GM19351 (cell line): ENCODE data around the gene GTPBP8.

Experiments
- ATAC-seq: cut with Tn5 transposase; IDR thresholded peaks from one replicate; pipeline ENCODE4 v1.9.1; 2021; ENCODE audit warnings: mild to moderate bottlenecking, moderate library complexity; ENCODE audit not compliant: unreplicated experiment

The GTPBP8 gene

GRCh38 chr3:112990672-112991602 lies at the start of gene GTPBP8:
TSS of gene GTPBP8 (plus strand) at chr3:112990984. CDS start at chr3:112991000, 16 bp downstream.
- peak; percentile 95 for ATAC-seq

- ATAC-seq: no peak
These were observed 42.4 kb upstream of the GTPBP8 start for GRCh38 chr3:112948346-112948838.

GRCh38 chr3:112956351-112956750 lies 34.4 kb upstream of the GTPBP8 start:
- ATAC-seq: no peak

- ATAC-seq: peak; percentile 66
These were observed 31.8 kb upstream of the GTPBP8 start for GRCh38 chr3:112958811-112959560.

GRCh38 chr3:112963683-112964082 lies 27.1 kb upstream of the GTPBP8 start:
- ATAC-seq: no peak

GRCh38 chr3:112965656-112966055 lies 25.1 kb upstream of the GTPBP8 start:
- no peak for ATAC-seq

GRCh38 chr3:112966633-112967032 lies 24.2 kb upstream of the GTPBP8 start:
- ATAC-seq: no peak

GRCh38 chr3:112967425-112967824 lies 23.4 kb upstream of the GTPBP8 start:
- ATAC-seq: no peak

- no peak for ATAC-seq
These were observed 23.0 kb upstream of the GTPBP8 start for GRCh38 chr3:112967828-112968227.

GRCh38 chr3:112972158-112972557 lies 18.6 kb upstream of the GTPBP8 start:
- ATAC-seq: no peak

- ATAC-seq: peak; percentile 83
These were observed 17.2 kb upstream of the GTPBP8 start for GRCh38 chr3:112973325-112974177.

- ATAC-seq: no peak
These were observed 16.6 kb upstream of the GTPBP8 start for GRCh38 chr3:112974178-112974517.

GRCh38 chr3:112974894-112975293 lies 15.9 kb upstream of the GTPBP8 start, which contains the start of gene CD200R1:
TSS of gene CD200R1 (minus strand) at chr3:112975103. CDS start at chr3:112974857, 246 bp downstream.
- ATAC-seq: no peak

GRCh38 chr3:112976001-112976400 lies 14.8 kb upstream of the GTPBP8 start:
- no peak for ATAC-seq

- no peak for ATAC-seq
These were observed 13.8 kb upstream of the GTPBP8 start for GRCh38 chr3:112976953-112977352.

- no peak for ATAC-seq
These were observed 11.4 kb upstream of the GTPBP8 start for GRCh38 chr3:112979244-112979832.

GRCh38 chr3:112980080-112980479 lies 10.7 kb upstream of the GTPBP8 start:
- ATAC-seq: no peak

GRCh38 chr3:112982710-112983109 lies 8.1 kb upstream of the GTPBP8 start:
- no peak for ATAC-seq

GRCh38 chr3:112984485-112984884 lies 6.3 kb upstream of the GTPBP8 start:
- no peak for ATAC-seq

- no peak for ATAC-seq
These were observed 3.0 kb upstream of the GTPBP8 start for GRCh38 chr3:112987710-112988334.
